Right cardiac atrium (tissue), 5 donors: ENCODE results near the gene G0S2. TPM values are rescaled to one million over a fixed set of nuclear protein-coding genes. Genes with fewer than 3 reads are reported as not detected.

Experiments
- ATAC-seq, 2 donors: fragments of 200-7000 bp; cut with Tn5 transposase; one replicate each; pipeline versions ENCODE4 v1.8.0 to v1.9.1; 2020; ENCODE audit warnings: moderate library complexity in 2 of 2, mild to moderate bottlenecking in 1 of 2
- DNase-seq, 3 donors: peaks; one replicate each; pipeline ENCODE4 v3.0.0-alpha.2; 2020
- H3K27ac ChIP-seq: one replicate; pipeline ENCODE4 v1.5.1; 2013; ENCODE audit warnings: mild to moderate bottlenecking, low read length, control low read depth, moderate library complexity
- H3K27me3 ChIP-seq: one replicate; pipeline ENCODE4 v1.6.1; 2013; ENCODE audit not compliant: control insufficient read depth, insufficient read depth
- H3K4me1 ChIP-seq: one replicate; pipeline ENCODE4 v1.6.1; 2013; ENCODE audit warnings: low read length; ENCODE audit not compliant: control insufficient read depth, insufficient read depth
- H3K4me3 ChIP-seq: one replicate; pipeline ENCODE4 v1.5.1; 2013; ENCODE audit warnings: low read length, control low read depth
- H3K9me3 ChIP-seq: one replicate; pipeline ENCODE4 v1.6.1; 2013; ENCODE audit warnings: low read length; ENCODE audit not compliant: control insufficient read depth
- WGBS: extraction: QIAGEN DNeasy Blood & Tissue Kit; methylation state at CpG from one replicate; pipeline ENCODE4 v1.1.7; 2013; 5-methylcytosine and 5-hydroxymethylcytosine counted together
- intact Hi-C, 4 donors: fragments of 100-400 bp; cut with DNase I; formaldehyde crosslinking; loops; one replicate each; pipeline versions ENCODE4 v1.11.0 to v1.14.0; 2022 to 2023
- polyA plus RNA-seq: library from polyadenylated mRNA; stranded (reverse); fragments of 200-250 nt; gene quantifications from one replicate; pipeline ENCODE4 v1.2.3, GENCODE V29; 2013
- total RNA-seq, 4 donors: library from RNA; stranded (reverse); fragmentation: NEBNext Ultra II Directional; extraction: Animal tissue kit (Norgen Biotek cat#: 25700); gene quantifications; one replicate each; pipeline ENCODE4 v1.2.1, GENCODE V29; 2021
- donor health status: healthy with polysubstance abuse.
- donor health status: DM: no; HTN: yes; CAD: no.
- donor health status: DM: no; HTN: no; CAD: no.
- donor health status: DM: no; HTN: yes; CAD: no; lungs with severe emphysema.
- donor health status: DM: yes; HTN: yes; CAD: no.

G0S2 gene
- total and polyA plus RNA-seq, 5 donors, result 77.4 to 414 (median 276) TPM

- intact Hi-C loops, result no loop called here
- Histone ChIP-seq H3K4me1 (no peaks in the 10 kb centered on the region), H3K27ac (no peak overlapping the region), H3K4me3 (no peak overlapping the region), H3K9me3 (no peaks in the 10 kb centered on the region), H3K27me3 (no peaks in the 10 kb centered on the region)
- DNase-seq (no peak), ATAC-seq (no peak)
- 100% methylated on average over 1 of the region's 1 CpG for WGBS
Measured at GRCh38 chr1:209721323-209721722, 46.1 kb downstream of the G0S2 start.

DNA sequence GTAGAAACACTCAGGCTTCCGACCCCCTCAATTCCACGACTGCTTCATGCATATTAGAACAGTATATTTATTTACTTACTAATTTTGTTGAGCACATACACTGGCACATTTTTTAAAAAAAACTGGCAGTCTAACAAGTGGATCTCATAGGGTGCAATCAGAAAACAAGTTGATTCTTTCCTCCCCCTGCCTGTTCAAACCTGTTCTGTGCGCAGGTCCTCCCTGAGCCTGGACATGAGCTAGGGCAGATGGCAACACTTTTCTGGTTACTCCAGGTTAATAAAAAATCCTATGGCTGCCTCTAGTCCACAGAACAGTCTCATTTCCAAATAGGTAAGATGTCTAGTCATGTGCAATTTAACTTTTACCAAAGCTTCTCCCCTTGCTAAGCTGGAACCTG lies 48.1 kb downstream of the G0S2 start:
- intact Hi-C loops, result no loop called here

GRCh38 chr1:209723756-209724693 lies 48.8 kb downstream of the G0S2 start:
- peaks cover 2% of the 10 kb centered on the region for H3K4me1 ChIP-seq
- no peak overlapping the region for H3K27ac ChIP-seq
- ATAC-seq, result no peak
- 82% methylated on average over 3 of the region's 3 CpGs for WGBS
- no peaks in the 10 kb centered on the region for H3K9me3 ChIP-seq
- no peak overlapping the region for H3K4me3 ChIP-seq
- H3K27me3 ChIP-seq, result no peaks in the 10 kb centered on the region
- intact Hi-C loops, result no loop called here
- DNase-seq, result no peak

More for the DNA sequence above, 48.1 kb downstream of the G0S2 start:
- H3K9me3 ChIP-seq, result no peaks in the 10 kb centered on the region
- no peak for ATAC-seq
- WGBS, result 97% methylated on average over 3 of the region's 3 CpGs
- no peak overlapping the region for H3K4me3 ChIP-seq
- H3K27ac ChIP-seq, result no peak overlapping the region
- H3K4me1 ChIP-seq, result peaks cover 1% of the 10 kb centered on the region
- no peaks in the 10 kb centered on the region for H3K27me3 ChIP-seq
- DNase-seq, result no peak

Other genes with a start within 250 kb of the G0S2 start
- gene CAMK1G, start 91.7 kb upstream of the G0S2 start, total RNA-seq, result under 1 TPM in 1 of 4 donors, not detected in 3; 0.20 TPM
- gene CAMK1G, start 91.7 kb upstream of the G0S2 start, polyA plus RNA-seq, result 0.07 TPM
- 10 to 100 TPM in 2 of 4 donors, 1 to 10 TPM in 2; 3.0 to 13.7 (median 11.0) TPM for gene LAMB3, start 23.0 kb upstream of the G0S2 start, total RNA-seq
- gene LAMB3, start 23.0 kb upstream of the G0S2 start, polyA plus RNA-seq, result 4.9 TPM
- gene HSD11B1, start 29.4 kb downstream of the G0S2 start, total RNA-seq, result 1 to 10 TPM; 1.0 to 4.3 (median 2.7) TPM
- 1.5 TPM for gene HSD11B1, start 29.4 kb downstream of the G0S2 start, polyA plus RNA-seq
- gene TRAF3IP3, start 80.6 kb downstream of the G0S2 start, total RNA-seq, result 1 to 10 TPM in 3 of 4 donors, under 1 TPM in 1; 0.91 to 2.7 (median 1.4) TPM
- gene TRAF3IP3, start 80.6 kb downstream of the G0S2 start, polyA plus RNA-seq, result 0.63 TPM
- 1 to 10 TPM; 1.9 to 3.3 (median 2.8) TPM for gene C1orf74, start 109.1 kb downstream of the G0S2 start, total RNA-seq
- 1.4 TPM for gene C1orf74, start 109.1 kb downstream of the G0S2 start, polyA plus RNA-seq
- gene IRF6, start 130.7 kb downstream of the G0S2 start, total RNA-seq, result 10 to 100 TPM; 27.7 to 45.4 (median 36.4) TPM
- gene IRF6, start 130.7 kb downstream of the G0S2 start, polyA plus RNA-seq, result 22.6 TPM
- 1 to 10 TPM; 2.3 to 3.1 (median 3.0) TPM for gene UTP25, start 152.6 kb downstream of the G0S2 start, total RNA-seq
- gene UTP25, start 152.6 kb downstream of the G0S2 start, polyA plus RNA-seq, result 1.2 TPM